Mesenchymal stem cell (in vitro differentiated cells and primary cell): Measurements from ENCODE around the gene CA9.

Experiments used
- DNase-seq: peaks from one replicate; pipeline ENCODE4 v3.0.0-alpha.2; 2013
- H2AFZ ChIP-seq: one replicate; pipeline ENCODE4 v1.6.1; 2013; ENCODE audit warnings: low read depth, mild to moderate bottlenecking, control low read depth, inconsistent platforms, low read length, moderate library complexity
- H2AK5ac ChIP-seq: 2 replicates; pipeline ENCODE4 v1.6.1; 2013; ENCODE audit warnings: low read length, moderate library complexity, mild to moderate bottlenecking, inconsistent platforms; ENCODE audit not compliant: severe bottlenecking
- H2BK120ac ChIP-seq: one replicate; pipeline ENCODE4 v1.6.1; 2013; ENCODE audit warnings: low read depth, mild to moderate bottlenecking, inconsistent platforms, low read length, moderate library complexity
- H2BK12ac ChIP-seq, 2 experiments: one replicate each; pipeline ENCODE4 v1.6.1; 2013; ENCODE audit warnings: inconsistent platforms in 2 of 2, low read length in 2 of 2, mild to moderate bottlenecking in 2 of 2, moderate library complexity in 2 of 2, control low read depth in 1 of 2
- H2BK15ac ChIP-seq: one replicate; pipeline ENCODE4 v1.6.1; 2013; ENCODE audit warnings: mild to moderate bottlenecking, low read depth, inconsistent platforms; ENCODE audit not compliant: poor library complexity, severe bottlenecking
- H2BK5ac ChIP-seq: 2 replicates; pipeline ENCODE4 v1.6.1; 2013; ENCODE audit warnings: low read depth, mild to moderate bottlenecking, low read length, control low read depth, inconsistent platforms; ENCODE audit not compliant: poor library complexity, severe bottlenecking
- H3K14ac ChIP-seq, 2 experiments: one replicate each; pipeline ENCODE4 v1.6.1; 2013; ENCODE audit warnings: inconsistent platforms in 2 of 2, low read length in 2 of 2, control low read depth in 1 of 2, mild to moderate bottlenecking in 1 of 2, moderate library complexity in 1 of 2
- H3K18ac ChIP-seq, 2 experiments: one replicate each; pipeline ENCODE4 v1.6.1; 2013; ENCODE audit warnings: inconsistent platforms in 2 of 2, low read length in 2 of 2, control low read depth in 1 of 2, low read depth in 1 of 2, mild to moderate bottlenecking in 1 of 2
- H3K23ac ChIP-seq, 2 experiments: one replicate each; pipeline ENCODE4 v1.6.1; 2013; ENCODE audit warnings: inconsistent platforms in 2 of 2, low read length in 2 of 2, mild to moderate bottlenecking in 2 of 2, moderate library complexity in 2 of 2, control low read depth in 1 of 2
- H3K27ac ChIP-seq: 2 replicates; pipeline ENCODE4 v1.5.1; 2013; ENCODE audit warnings: mild to moderate bottlenecking, moderate library complexity, low read length, control low read depth, inconsistent platforms; ENCODE audit not compliant: poor library complexity, severe bottlenecking
- H3K27me3 ChIP-seq, 2 experiments: 2 replicates each; pipeline versions ENCODE4 v1.6.1 to v1.7.0; 2013; ENCODE audit warnings: low read length in 2 of 2, mild to moderate bottlenecking in 2 of 2, moderate library complexity in 2 of 2, control low read depth in 1 of 2, inconsistent platforms in 1 of 2; ENCODE audit not compliant: control insufficient read depth in 1 of 2, insufficient read depth in 1 of 2
- H3K36me3 ChIP-seq, 2 experiments: 2 replicates each; pipeline versions ENCODE4 v1.6.1 to v1.7.0; 2013; ENCODE audit warnings: low read length in 2 of 2, control low read depth in 1 of 2, inconsistent platforms in 1 of 2, low read depth in 1 of 2, mild to moderate bottlenecking in 1 of 2; ENCODE audit not compliant: insufficient read depth in 2 of 2, control insufficient read depth in 1 of 2
- H3K4ac ChIP-seq, 2 experiments: one replicate each; pipeline ENCODE4 v1.6.1; 2013; ENCODE audit warnings: inconsistent platforms in 2 of 2, low read length in 2 of 2, mild to moderate bottlenecking in 2 of 2, moderate library complexity in 2 of 2, control low read depth in 1 of 2, low read depth in 1 of 2
- H3K4me1 ChIP-seq: 2 replicates; pipeline ENCODE4 v1.6.1; 2013; ENCODE audit warnings: low read depth, low read length, control low read depth; ENCODE audit not compliant: control insufficient read depth, insufficient read depth
- H3K4me2 ChIP-seq: 2 replicates; pipeline ENCODE4 v1.6.1; 2013; ENCODE audit warnings: low read length, mild to moderate bottlenecking, inconsistent platforms; ENCODE audit not compliant: poor library complexity, severe bottlenecking
- H3K4me3 ChIP-seq, 2 experiments: 2 replicates each; pipeline versions ENCODE4 v1.5.1 to v1.7.0; 2013; ENCODE audit warnings: low read length in 2 of 2, mild to moderate bottlenecking in 2 of 2, control low read depth in 1 of 2, low read depth in 1 of 2; ENCODE audit not compliant: insufficient read depth in 1 of 2
- H3K79me1 ChIP-seq: replicated peaks from 2 replicates; pipeline ENCODE4 v1.6.1; 2013; ENCODE audit warnings: mild to moderate bottlenecking, control low read depth, low read length, inconsistent platforms; ENCODE audit not compliant: poor library complexity, severe bottlenecking
- H3K9ac ChIP-seq: 2 replicates; pipeline ENCODE4 v1.7.0; 2013; ENCODE audit warnings: mild to moderate bottlenecking, low read length, moderate library complexity
- H3K9me3 ChIP-seq: 2 replicates; pipeline ENCODE4 v1.7.0; 2013; ENCODE audit warnings: mild to moderate bottlenecking, low read length; ENCODE audit not compliant: control insufficient read depth
- H4K8ac ChIP-seq: one replicate; pipeline ENCODE4 v1.6.1; 2013; ENCODE audit warnings: inconsistent platforms, mild to moderate bottlenecking, low read length, moderate library complexity
- H4K91ac ChIP-seq: one replicate; pipeline ENCODE4 v1.6.1; 2013; ENCODE audit warnings: mild to moderate bottlenecking, low read length, inconsistent platforms
- WGBS: methylation state at CpG from one replicate; pipeline ENCODE4 v1.1.7; 2013; ENCODE audit warnings: mixed read lengths; 5-methylcytosine and 5-hydroxymethylcytosine counted together

The CA9 gene

GRCh38 chr9:35675204-35675603 is 1.5 kb downstream of the CA9 start:
- H3K23ac ChIP-seq = no peak overlapping the region
- H3K4ac ChIP-seq = no peak overlapping the region
- peaks cover 4 to 24% of the 10 kb centered on the region in 2 experiments for H3K27me3 ChIP-seq
- H2AK5ac ChIP-seq = no peak overlapping the region
- H3K14ac ChIP-seq = no peak overlapping the region
- no peak overlapping the region for H2BK12ac ChIP-seq
- no peak overlapping the region for H3K9ac ChIP-seq
- peak overlapping the region in 1 of 2 experiments; percentile 75 for H3K4me3 ChIP-seq
- no peak overlapping the region for H3K27ac ChIP-seq
- H3K9me3 ChIP-seq = no peaks in the 10 kb centered on the region
- no peak for DNase-seq
- H3K4me1 ChIP-seq = peaks cover 13% of the 10 kb centered on the region
- peak overlapping the region; percentile 90 for H2BK15ac ChIP-seq
- WGBS = 38% methylated on average over 12 of the region's 13 CpGs
- H2BK120ac ChIP-seq = no peak overlapping the region
- H3K36me3 ChIP-seq = no peaks in the 10 kb centered on the region
- H3K18ac ChIP-seq = no peak overlapping the region
- no peak overlapping the region for H4K91ac ChIP-seq
- H2AFZ ChIP-seq = no peak overlapping the region
- H3K4me2 ChIP-seq = peak overlapping the region; percentile 78
- peak overlapping the region; percentile 96 for H4K8ac ChIP-seq
- H3K79me1 ChIP-seq = no peaks in the 10 kb centered on the region
- H2BK5ac ChIP-seq = no peak overlapping the region

GRCh38 chr9:35675732-35676392 is 2.1 kb downstream of the CA9 start:
- no peak overlapping the region for H2BK120ac ChIP-seq
- DNase-seq = no peak
- peak overlapping the region; percentile 90 for H2BK15ac ChIP-seq
- H2AFZ ChIP-seq = peak overlapping the region; percentile 55
- H3K36me3 ChIP-seq = peaks cover 0 to 5% of the 10 kb centered on the region in 2 experiments
- H3K4ac ChIP-seq = peak overlapping the region; percentile 3 to 81
- peaks cover 13% of the 10 kb centered on the region for H3K4me1 ChIP-seq
- H2BK5ac ChIP-seq = no peak overlapping the region
- peaks cover 4 to 24% of the 10 kb centered on the region in 2 experiments for H3K27me3 ChIP-seq
- peak overlapping the region in 1 of 2 experiments; percentile 79 for H3K14ac ChIP-seq
- H3K9me3 ChIP-seq = no peaks in the 10 kb centered on the region
- no peak overlapping the region for H3K27ac ChIP-seq
- H3K18ac ChIP-seq = peak overlapping the region; percentile 67 to 80
- peak overlapping the region; percentile 51 for H3K9ac ChIP-seq
- peak overlapping the region; percentile 1 to 88 for H2BK12ac ChIP-seq
- H3K4me3 ChIP-seq = peak overlapping the region; percentile 55 to 75
- peak overlapping the region; percentile 78 for H3K4me2 ChIP-seq
- WGBS = 15% methylated on average over 51 of the region's 51 CpGs
- no peaks in the 10 kb centered on the region for H3K79me1 ChIP-seq
- peak overlapping the region; percentile 85 for H4K91ac ChIP-seq
- no peak overlapping the region for H3K23ac ChIP-seq
- H2AK5ac ChIP-seq = no peak overlapping the region
- H4K8ac ChIP-seq = peak overlapping the region; percentile 96

GRCh38 chr9:35679091-35679490 is 5.4 kb downstream of the CA9 start:
- WGBS = 88% methylated on average over 5 of the region's 5 CpGs
- no peak overlapping the region for H3K4ac ChIP-seq
- H2AK5ac ChIP-seq = peak overlapping the region; percentile 13

GRCh38 chr9:35679766-35680330 is 6.1 kb downstream of the CA9 start:
- Histone ChIP-seq H3K27ac (no peak overlapping the region), H4K8ac (no peak overlapping the region), H2BK120ac (no peak overlapping the region), H2AFZ (no peak overlapping the region), H2BK15ac (no peak overlapping the region), H2AK5ac (no peak overlapping the region), H3K4ac (peak overlapping the region in 1 of 2 experiments; percentile 24), H3K79me1 (peaks cover 4% of the 10 kb centered on the region), H3K9ac (no peak overlapping the region), H3K23ac (no peak overlapping the region), H4K91ac (no peak overlapping the region), H2BK5ac (no peak overlapping the region), H3K4me1 (peaks cover 22% of the 10 kb centered on the region), H3K27me3 (peaks cover 0 to 14% of the 10 kb centered on the region in 2 experiments), H3K14ac (no peak overlapping the region), H3K4me3 (no peak overlapping the region), H2BK12ac (no peak overlapping the region), H3K9me3 (no peaks in the 10 kb centered on the region), H3K36me3 (peaks cover 37 to 39% of the 10 kb centered on the region in 2 experiments), H3K4me2 (no peak overlapping the region), H3K18ac (no peak overlapping the region)
- 96% methylated on average over 7 of the region's 8 CpGs for WGBS
- no peak for DNase-seq

More at GRCh38 chr9:35679091-35679490, 5.4 kb downstream of the CA9 start:
- H3K27me3 ChIP-seq = peaks cover 4 to 21% of the 10 kb centered on the region in 2 experiments
- H3K27ac ChIP-seq = no peak overlapping the region
- H4K8ac ChIP-seq = no peak overlapping the region
- no peak overlapping the region for H3K4me2 ChIP-seq
- no peak overlapping the region for H2AFZ ChIP-seq
- peak overlapping the region; percentile 25 for H4K91ac ChIP-seq
- no peak overlapping the region for H3K23ac ChIP-seq
- H3K79me1 ChIP-seq = peaks cover 2% of the 10 kb centered on the region
- no peak overlapping the region for H3K14ac ChIP-seq
- H3K18ac ChIP-seq = no peak overlapping the region
- no peak overlapping the region for H3K4me3 ChIP-seq
- H2BK5ac ChIP-seq = no peak overlapping the region
- H3K9ac ChIP-seq = no peak overlapping the region
- no peak for DNase-seq
- H3K4me1 ChIP-seq = peaks cover 15% of the 10 kb centered on the region
- no peak overlapping the region for H2BK15ac ChIP-seq
- no peak overlapping the region for H2BK120ac ChIP-seq
- H2BK12ac ChIP-seq = peak overlapping the region in 1 of 2 experiments; percentile 25
- H3K36me3 ChIP-seq = peaks cover 30 to 32% of the 10 kb centered on the region in 2 experiments
- H3K9me3 ChIP-seq = no peaks in the 10 kb centered on the region
